Liver (tissue), 9 donors: ENCODE measurements around the gene SPP1. TPM values are rescaled to one million over a fixed set of nuclear protein-coding genes. Genes with fewer than 3 reads are reported as not detected.

Experiments
- DNase-seq: peaks from one replicate; pipeline ENCODE4 v3.0.0-alpha.2; 2017; ENCODE audit warnings: low spot score
- H3K27ac ChIP-seq, 2 donors: one replicate each; pipeline ENCODE4 v1.7.0; 2013; ENCODE audit warnings: inconsistent platforms in 2 of 2, low read length in 2 of 2, control low read depth in 1 of 2, low read depth in 1 of 2, mild to moderate bottlenecking in 1 of 2
- H3K27me3 ChIP-seq, 4 donors: one replicate each; pipeline versions ENCODE4 v1.6.1 to v1.7.0; 2013; ENCODE audit warnings: low read length in 3 of 4, inconsistent platforms in 1 of 4, mild to moderate bottlenecking in 1 of 4, moderate library complexity in 1 of 4; ENCODE audit not compliant: control insufficient read depth in 4 of 4, insufficient read depth in 4 of 4
- H3K36me3 ChIP-seq, 4 donors: one replicate each; pipeline versions ENCODE4 v1.6.1 to v1.7.0; 2013; ENCODE audit warnings: low read length in 3 of 4, mild to moderate bottlenecking in 3 of 4, low read depth in 1 of 4, moderate library complexity in 1 of 4; ENCODE audit not compliant: control insufficient read depth in 4 of 4, insufficient read depth in 3 of 4
- H3K4me1 ChIP-seq, 4 donors: one replicate each; pipeline versions ENCODE4 v1.6.1 to v1.7.0; 2013; ENCODE audit warnings: low read length in 3 of 4, mild to moderate bottlenecking in 3 of 4, moderate library complexity in 1 of 4; ENCODE audit not compliant: control insufficient read depth in 4 of 4, insufficient read depth in 4 of 4
- H3K4me3 ChIP-seq, 3 donors: one replicate each; pipeline versions ENCODE4 v1.6.1 to v1.7.0; 2013; ENCODE audit warnings: low read length in 3 of 3, control low read depth in 1 of 3, low read depth in 1 of 3, mild to moderate bottlenecking in 1 of 3
- H3K9ac ChIP-seq, 2 donors: one replicate each; pipeline ENCODE4 v1.7.0; 2013; ENCODE audit warnings: low read length in 2 of 2, mild to moderate bottlenecking in 2 of 2, moderate library complexity in 2 of 2, control low read depth in 1 of 2, low read depth in 1 of 2
- H3K9me3 ChIP-seq, 4 donors: one replicate each; pipeline versions ENCODE4 v1.6.1 to v1.7.0; 2013; ENCODE audit warnings: low read length in 3 of 4; ENCODE audit not compliant: control insufficient read depth in 4 of 4
- EGR1 ChIP-seq, 2 donors: IDR thresholded peaks; 2 replicates each; pipeline ENCODE4 v1.6.1; 2016 to 2018; ENCODE audit warnings: antibody characterized with exemption in 2 of 2, low read depth in 2 of 2
- FOXA1 ChIP-seq: IDR thresholded peaks from 2 replicates; pipeline ENCODE4 v1.6.1; 2016; ENCODE audit warnings: antibody characterized with exemption
- FOXA2 ChIP-seq: IDR thresholded peaks from 2 replicates; pipeline ENCODE4 v1.6.1; 2016; ENCODE audit warnings: antibody characterized with exemption
- GABPA ChIP-seq, 2 donors: IDR thresholded peaks in 1 of 2; conservative IDR thresholded peaks in 1 of 2; 2 replicates each; pipeline ENCODE4 v1.6.1; 2016; ENCODE audit warnings: antibody characterized with exemption in 2 of 2, mild to moderate bottlenecking in 1 of 2, moderate library complexity in 1 of 2
- HNF4A ChIP-seq, 2 donors: conservative IDR thresholded peaks; 2 replicates each; pipeline ENCODE4 v1.6.1; 2016; ENCODE audit warnings: antibody characterized with exemption in 2 of 2, mild to moderate bottlenecking in 2 of 2
- HNF4G ChIP-seq: IDR thresholded peaks from 2 replicates; pipeline ENCODE4 v1.6.1; 2016; ENCODE audit warnings: antibody characterized with exemption
- JUND ChIP-seq, 2 donors: IDR thresholded peaks; 2 replicates each; pipeline ENCODE4 v1.6.1; 2016; ENCODE audit warnings: antibody characterized with exemption in 2 of 2
- NR2F2 ChIP-seq: IDR thresholded peaks from 2 replicates; pipeline ENCODE4 v1.6.1; 2016; ENCODE audit warnings: antibody characterized with exemption
- RAD21 ChIP-seq, 2 donors: IDR thresholded peaks; 2 replicates each; pipeline ENCODE4 v1.6.1; 2016; ENCODE audit warnings: antibody characterized with exemption in 2 of 2, mild to moderate bottlenecking in 2 of 2
- RXRA ChIP-seq, 2 donors: IDR thresholded peaks; 2 replicates each; pipeline ENCODE4 v1.6.1; 2017 to 2018; ENCODE audit warnings: antibody characterized with exemption in 2 of 2, mild to moderate bottlenecking in 1 of 2
- SP1 ChIP-seq: IDR thresholded peaks from 2 replicates; pipeline ENCODE4 v1.6.1; 2018; ENCODE audit warnings: antibody characterized with exemption, mild to moderate bottlenecking
- TAF1 ChIP-seq: conservative IDR thresholded peaks from 2 replicates; pipeline ENCODE4 v1.6.1; 2016; ENCODE audit warnings: antibody characterized with exemption, mild to moderate bottlenecking
- WGBS: extraction: QIAGEN DNeasy Blood & Tissue Kit; methylation state at CpG from one replicate; pipeline ENCODE4 v1.1.7; 2013; 5-methylcytosine and 5-hydroxymethylcytosine counted together
- polyA plus RNA-seq, 2 donors: library from polyadenylated mRNA; stranded (reverse) in 1 of 2; unstranded in 1 of 2; fragments of 200-250 nt in 1 of 2; fragments of >200 nt in 1 of 2; fragmentation: Nextera tagmentation in 1 of 2; extraction: Ambion mirVana in 1 of 2; gene quantifications; one replicate each; pipeline versions ENCODE4 v1.2.1 to v1.2.3, GENCODE V29; 2013 to 2015
- total RNA-seq, 2 donors: library from RNA; depleted of rRNA; stranded (reverse); fragments of >200 nt; gene quantifications; one replicate each; pipeline ENCODE4 v1.2.3, GENCODE V29; 2014
- TF ChIP-seq, protein P1 (sequence below): IDR thresholded peaks from 2 replicates; pipeline ENCODE4 v1.6.1; 2016; ENCODE audit warnings: antibody characterized with exemption, mild to moderate bottlenecking
- TF ChIP-seq, protein P2 (sequence below): fragments of 150-350 bp; IDR thresholded peaks from 2 replicates; pipeline ENCODE4 v1.5.1; 2017; ENCODE audit warnings: improper control_type of control experiment, low read depth, low read length; ENCODE audit not compliant: missing input control
- TF ChIP-seq, protein P3 (sequence below): IDR thresholded peaks from 2 replicates; pipeline ENCODE4 v1.6.1; 2016; ENCODE audit warnings: antibody characterized with exemption
- TF ChIP-seq, protein P4 (sequence below): IDR thresholded peaks from 2 replicates; pipeline ENCODE4 v1.6.1; 2016; ENCODE audit warnings: antibody characterized with exemption
- donor health status: healthy.
- donor health status: healthy.
- donor health status: healthy.
- donor health status: healthy.
- donor health status: healthy.

The SPP1 gene
- total and polyA plus RNA-seq, 4 donors: 10.5 to 80.2 (median 27.5) TPM

DNA sequence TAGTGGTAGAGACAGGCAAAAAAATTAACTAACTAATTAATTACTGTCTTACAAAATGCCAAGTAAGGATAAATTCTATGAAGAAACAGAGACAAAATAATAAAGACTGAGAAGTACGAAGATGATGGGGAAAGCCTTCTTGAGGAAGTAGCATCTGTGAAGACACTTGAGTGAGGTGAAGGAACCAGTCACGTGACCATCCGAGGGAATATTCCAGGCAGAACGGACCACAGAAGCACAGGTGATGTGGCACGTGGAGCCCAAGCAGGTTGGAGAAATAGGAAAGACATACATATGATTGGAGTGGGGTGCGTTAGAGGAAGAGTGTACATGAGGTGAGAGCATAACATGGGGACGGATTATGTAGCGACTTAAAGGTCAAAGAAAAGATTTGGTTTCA lies 30.5 kb upstream of the SPP1 start (continued):
- TF ChIP-seq NR2F2 (no peak), RXRA (IDR thresholded peaks at IDR 0.05) (no peak), JUND (IDR thresholded peaks at IDR 0.05) (no peak), HNF4A (conservative IDR thresholded peaks at IDR 0.05) (no peak), RAD21 (IDR thresholded peaks at IDR 0.05) (no peak)
- TF ChIP-seq, protein P1, sequence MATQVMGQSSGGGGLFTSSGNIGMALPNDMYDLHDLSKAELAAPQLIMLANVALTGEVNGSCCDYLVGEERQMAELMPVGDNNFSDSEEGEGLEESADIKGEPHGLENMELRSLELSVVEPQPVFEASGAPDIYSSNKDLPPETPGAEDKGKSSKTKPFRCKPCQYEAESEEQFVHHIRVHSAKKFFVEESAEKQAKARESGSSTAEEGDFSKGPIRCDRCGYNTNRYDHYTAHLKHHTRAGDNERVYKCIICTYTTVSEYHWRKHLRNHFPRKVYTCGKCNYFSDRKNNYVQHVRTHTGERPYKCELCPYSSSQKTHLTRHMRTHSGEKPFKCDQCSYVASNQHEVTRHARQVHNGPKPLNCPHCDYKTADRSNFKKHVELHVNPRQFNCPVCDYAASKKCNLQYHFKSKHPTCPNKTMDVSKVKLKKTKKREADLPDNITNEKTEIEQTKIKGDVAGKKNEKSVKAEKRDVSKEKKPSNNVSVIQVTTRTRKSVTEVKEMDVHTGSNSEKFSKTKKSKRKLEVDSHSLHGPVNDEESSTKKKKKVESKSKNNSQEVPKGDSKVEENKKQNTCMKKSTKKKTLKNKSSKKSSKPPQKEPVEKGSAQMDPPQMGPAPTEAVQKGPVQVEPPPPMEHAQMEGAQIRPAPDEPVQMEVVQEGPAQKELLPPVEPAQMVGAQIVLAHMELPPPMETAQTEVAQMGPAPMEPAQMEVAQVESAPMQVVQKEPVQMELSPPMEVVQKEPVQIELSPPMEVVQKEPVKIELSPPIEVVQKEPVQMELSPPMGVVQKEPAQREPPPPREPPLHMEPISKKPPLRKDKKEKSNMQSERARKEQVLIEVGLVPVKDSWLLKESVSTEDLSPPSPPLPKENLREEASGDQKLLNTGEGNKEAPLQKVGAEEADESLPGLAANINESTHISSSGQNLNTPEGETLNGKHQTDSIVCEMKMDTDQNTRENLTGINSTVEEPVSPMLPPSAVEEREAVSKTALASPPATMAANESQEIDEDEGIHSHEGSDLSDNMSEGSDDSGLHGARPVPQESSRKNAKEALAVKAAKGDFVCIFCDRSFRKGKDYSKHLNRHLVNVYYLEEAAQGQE: no peak

DNA sequence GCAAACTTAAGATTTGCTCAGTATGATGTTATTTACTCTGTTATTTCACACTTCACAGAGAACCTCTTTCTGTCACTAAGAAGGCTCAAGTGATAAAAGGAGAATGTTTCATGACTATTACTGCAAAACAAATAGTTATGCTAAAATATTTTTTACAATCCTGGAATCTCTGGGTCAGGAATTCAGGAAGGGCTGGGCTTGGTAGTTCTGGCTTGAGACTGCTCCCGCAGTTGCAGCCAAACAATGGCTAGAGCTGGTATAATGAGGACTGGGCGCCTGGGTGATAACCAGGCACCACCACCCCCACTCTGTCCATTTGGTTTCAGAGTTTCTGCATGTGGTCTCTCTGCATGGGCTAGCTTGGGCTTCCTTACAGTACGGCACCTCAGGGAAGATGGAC lies 28.7 kb upstream of the SPP1 start:
- 92% methylated on average over 3 of the region's 3 CpGs for WGBS
- Histone ChIP-seq H3K4me3 (no peak overlapping the region), H3K27ac (no peak overlapping the region), H3K9ac (no peak overlapping the region), H3K27me3 (no peaks in the 10 kb centered on the region), H3K4me1 (no peaks in the 10 kb centered on the region), H3K36me3 (no peaks in the 10 kb centered on the region), H3K9me3 (no peaks in the 10 kb centered on the region)
- no peak for DNase-seq
- no peak for TF ChIP-seq FOXA1
- TF ChIP-seq RXRA (IDR thresholded peaks at IDR 0.05): no peak
- TF ChIP-seq, protein P2, sequence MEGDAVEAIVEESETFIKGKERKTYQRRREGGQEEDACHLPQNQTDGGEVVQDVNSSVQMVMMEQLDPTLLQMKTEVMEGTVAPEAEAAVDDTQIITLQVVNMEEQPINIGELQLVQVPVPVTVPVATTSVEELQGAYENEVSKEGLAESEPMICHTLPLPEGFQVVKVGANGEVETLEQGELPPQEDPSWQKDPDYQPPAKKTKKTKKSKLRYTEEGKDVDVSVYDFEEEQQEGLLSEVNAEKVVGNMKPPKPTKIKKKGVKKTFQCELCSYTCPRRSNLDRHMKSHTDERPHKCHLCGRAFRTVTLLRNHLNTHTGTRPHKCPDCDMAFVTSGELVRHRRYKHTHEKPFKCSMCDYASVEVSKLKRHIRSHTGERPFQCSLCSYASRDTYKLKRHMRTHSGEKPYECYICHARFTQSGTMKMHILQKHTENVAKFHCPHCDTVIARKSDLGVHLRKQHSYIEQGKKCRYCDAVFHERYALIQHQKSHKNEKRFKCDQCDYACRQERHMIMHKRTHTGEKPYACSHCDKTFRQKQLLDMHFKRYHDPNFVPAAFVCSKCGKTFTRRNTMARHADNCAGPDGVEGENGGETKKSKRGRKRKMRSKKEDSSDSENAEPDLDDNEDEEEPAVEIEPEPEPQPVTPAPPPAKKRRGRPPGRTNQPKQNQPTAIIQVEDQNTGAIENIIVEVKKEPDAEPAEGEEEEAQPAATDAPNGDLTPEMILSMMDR: no peak
- no peak for TF ChIP-seq NR2F2
- TF ChIP-seq, protein P3, sequence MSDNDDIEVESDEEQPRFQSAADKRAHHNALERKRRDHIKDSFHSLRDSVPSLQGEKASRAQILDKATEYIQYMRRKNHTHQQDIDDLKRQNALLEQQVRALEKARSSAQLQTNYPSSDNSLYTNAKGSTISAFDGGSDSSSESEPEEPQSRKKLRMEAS: no peak
- TF ChIP-seq, protein P4, sequence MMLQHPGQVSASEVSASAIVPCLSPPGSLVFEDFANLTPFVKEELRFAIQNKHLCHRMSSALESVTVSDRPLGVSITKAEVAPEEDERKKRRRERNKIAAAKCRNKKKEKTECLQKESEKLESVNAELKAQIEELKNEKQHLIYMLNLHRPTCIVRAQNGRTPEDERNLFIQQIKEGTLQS: no peak
- TF ChIP-seq HNF4G: no peak
- TF ChIP-seq HNF4A (conservative IDR thresholded peaks at IDR 0.05): no peak
- no peak for TF ChIP-seq EGR1 (IDR thresholded peaks at IDR 0.05; ENCODE audit: low read depth in 2 of 2)
- no peak for TF ChIP-seq SP1
- no peak for TF ChIP-seq TAF1
- TF ChIP-seq GABPA (IDR thresholded peaks at IDR 0.05 in 1 of 2, conservative IDR thresholded peaks at IDR 0.05 in 1 of 2): no peak
- no peak for TF ChIP-seq RAD21 (IDR thresholded peaks at IDR 0.05)
- TF ChIP-seq FOXA2: no peak
